GM23338 (cell line): ENCODE measurements around the gene FAM168A. TPM values are rescaled to one million over a fixed set of nuclear protein-coding genes. Genes with fewer than 3 reads are reported as not detected.

Experiments used
- ATAC-seq: fragments of 200-7000 bp; cut with Tn5 transposase; 3 replicates; pipeline ENCODE4 v1.9.1; 2020
- DNase-seq: peaks from one replicate; pipeline ENCODE4 v3.0.0-alpha.2; 2015; ENCODE audit warnings: low spot score
- H2AFZ ChIP-seq: fragments of 200-600 bp; sonication (generic); 2 replicates; pipeline ENCODE4 v1.8.0; 2016; ENCODE audit warnings: antibody characterized with exemption, mild to moderate bottlenecking, moderate library complexity
- H3F3A ChIP-seq: fragments of 200-600 bp; sonication (generic); replicated peaks from 2 replicates; pipeline ENCODE4 v1.8.0; 2017; ENCODE audit warnings: antibody characterized with exemption, mixed run types, low read depth
- H3K27ac ChIP-seq: fragments of 200-600 bp; sonication (generic); 2 replicates; pipeline ENCODE4 v1.6.1; 2016; ENCODE audit warnings: low read depth
- H3K27me3 ChIP-seq: fragments of 200-600 bp; sonication (generic); 2 replicates; pipeline ENCODE4 v1.8.0; 2016; ENCODE audit warnings: mild to moderate bottlenecking, mixed run types, moderate library complexity; ENCODE audit not compliant: insufficient read depth
- H3K36me3 ChIP-seq: fragments of 200-600 bp; sonication (generic); 2 replicates; pipeline ENCODE4 v1.8.0; 2016; ENCODE audit warnings: mild to moderate bottlenecking; ENCODE audit not compliant: insufficient read depth
- H3K4me1 ChIP-seq: fragments of 200-600 bp; sonication (generic); 2 replicates; pipeline ENCODE4 v1.8.0; 2016; ENCODE audit warnings: mild to moderate bottlenecking, moderate library complexity; ENCODE audit not compliant: insufficient read depth
- H3K4me2 ChIP-seq: fragments of 200-600 bp; sonication (generic); 2 replicates; pipeline ENCODE4 v1.7.1; 2017; ENCODE audit warnings: mixed run types
- H3K4me3 ChIP-seq: fragments of 200-600 bp; sonication (generic); 2 replicates; pipeline ENCODE4 v1.6.1; 2016; ENCODE audit warnings: mixed run types
- H3K79me2 ChIP-seq: fragments of 200-600 bp; sonication (generic); replicated peaks from 2 replicates; pipeline ENCODE4 v1.8.0; 2017; ENCODE audit warnings: mild to moderate bottlenecking; ENCODE audit not compliant: insufficient read depth
- H3K9me2 ChIP-seq: fragments of 200-600 bp; sonication (generic); 2 replicates; pipeline ENCODE4 v1.8.0; 2017; ENCODE audit not compliant: insufficient read depth
- H4K20me1 ChIP-seq: fragments of 200-600 bp; sonication (generic); replicated peaks from 2 replicates; pipeline ENCODE4 v1.8.0; 2017; ENCODE audit warnings: mild to moderate bottlenecking; ENCODE audit not compliant: insufficient read depth
- H3K27ac Mint-ChIP-seq: 2 replicates; pipeline ENCODE4 v1.8.0; 2020; ENCODE audit warnings: inconsistent platforms, mild to moderate bottlenecking, moderate library complexity, mixed read lengths
- H3K27me3 Mint-ChIP-seq: 3 replicates; pipeline ENCODE4 v1.8.0; 2022; ENCODE audit warnings: low read depth, mild to moderate bottlenecking, moderate library complexity, mixed read lengths, inconsistent platforms; ENCODE audit not compliant: insufficient read depth, poor library complexity
- H3K36me3 Mint-ChIP-seq: 3 replicates; pipeline ENCODE4 v1.8.0; 2021; ENCODE audit warnings: low read depth, mild to moderate bottlenecking, inconsistent platforms, moderate library complexity, mixed read lengths
- H3K4me1 Mint-ChIP-seq: 3 replicates; pipeline ENCODE4 v1.8.0; 2020; ENCODE audit warnings: mild to moderate bottlenecking, inconsistent platforms, mixed read lengths
- H3K4me3 Mint-ChIP-seq: 3 replicates; pipeline ENCODE4 v1.8.0; 2021; ENCODE audit warnings: moderate library complexity, mild to moderate bottlenecking, inconsistent platforms, mixed read lengths
- H3K9me3 Mint-ChIP-seq: 3 replicates; pipeline ENCODE4 v1.8.0; 2020; ENCODE audit warnings: moderate library complexity, mild to moderate bottlenecking, inconsistent platforms, mixed read lengths
- CREB1 ChIP-seq: fragments of 250-450 bp; sonication (Bioruptor Pico); IDR thresholded peaks from 2 replicates; pipeline ENCODE4 v1.5.0; 2020; ENCODE audit warnings: low read depth, mild to moderate bottlenecking, moderate library complexity
- EZH2 ChIP-seq: fragments of 200-600 bp; sonication (generic); IDR thresholded peaks from one replicate; pipeline ENCODE4 v1.8.0; 2017; ENCODE audit warnings: antibody characterized with exemption, mild to moderate bottlenecking, low read depth; ENCODE audit not compliant: unreplicated experiment
- EZH2phosphoT487 ChIP-seq: fragments of 200-600 bp; sonication (generic); IDR thresholded peaks from one replicate; pipeline ENCODE4 v1.8.1; 2018; ENCODE audit warnings: antibody characterized with exemption; ENCODE audit not compliant: unreplicated experiment
- JUNB ChIP-seq: IDR thresholded peaks from one replicate; pipeline ENCODE4 v1.6.1; 2016; ENCODE audit warnings: antibody characterized with exemption; ENCODE audit not compliant: unreplicated experiment
- NANOG ChIP-seq: IDR thresholded peaks from 2 replicates; pipeline ENCODE4 v1.6.1; 2016; ENCODE audit warnings: antibody characterized with exemption, borderline replicate concordance
- POLR2AphosphoS5 ChIP-seq: IDR thresholded peaks from 2 replicates; pipeline ENCODE4 v1.6.1; 2016; ENCODE audit warnings: antibody characterized with exemption, low read depth
- STAT1 ChIP-seq: IDR thresholded peaks from one replicate; pipeline ENCODE4 v1.6.1; 2016; ENCODE audit warnings: antibody characterized with exemption; ENCODE audit not compliant: unreplicated experiment
- ZNF114 ChIP-seq: fragments of 250-450 bp; sonication (Bioruptor Pico); IDR thresholded peaks from 2 replicates; pipeline ENCODE4 v1.5.0; 2020; ENCODE audit warnings: mild to moderate bottlenecking, moderate library complexity
- ZNF331 ChIP-seq: fragments of 250-450 bp; sonication (Bioruptor Pico); IDR thresholded peaks from 2 replicates; pipeline ENCODE4 v1.5.0; 2020; ENCODE audit warnings: low read depth, mild to moderate bottlenecking, moderate library complexity
- polyA plus RNA-seq: library from polyadenylated mRNA; unstranded; fragments of >200 nt; fragmentation: Nextera tagmentation; extraction: Ambion mirVana; gene quantifications from 2 replicates; pipeline ENCODE4 v1.2.1, GENCODE V29; 2016
- total RNA-seq: library from RNA; depleted of rRNA; stranded (reverse); fragments of >200 nt; shearing (Covaris generic); gene quantifications from 2 replicates; pipeline ENCODE4 v1.2.3, GENCODE V29; 2014
- TF ChIP-seq, protein P1 (sequence below): fragments of 250-450 bp; sonication (Bioruptor Pico); IDR thresholded peaks from 2 replicates; pipeline ENCODE4 v1.5.0; 2020; ENCODE audit warnings: mild to moderate bottlenecking, moderate library complexity
- TF ChIP-seq, protein P2 (sequence below): IDR thresholded peaks from one replicate; pipeline ENCODE4 v1.6.1; 2018; ENCODE audit warnings: antibody characterized with exemption; ENCODE audit not compliant: unreplicated experiment
- TF ChIP-seq, protein P3 (sequence below): IDR thresholded peaks from 2 replicates; pipeline ENCODE4 v1.6.1; 2016; ENCODE audit warnings: antibody characterized with exemption
- TF ChIP-seq, protein P4 (sequence below), 2 experiments: fragments of 200-600 bp in 1 of 2; sonication (generic) in 1 of 2; conservative IDR thresholded peaks; 2 replicates each; pipeline versions ENCODE4 v1.5.1 to v1.6.1; 2016 to 2017; ENCODE audit warnings: antibody characterized with exemption in 2 of 2, low read depth in 2 of 2, mild to moderate bottlenecking in 2 of 2, moderate library complexity in 1 of 2

FAM168A gene
- total and polyA plus RNA-seq, 2 experiments from 2014 or later, result 8.0 to 20.3 TPM

DNA sequence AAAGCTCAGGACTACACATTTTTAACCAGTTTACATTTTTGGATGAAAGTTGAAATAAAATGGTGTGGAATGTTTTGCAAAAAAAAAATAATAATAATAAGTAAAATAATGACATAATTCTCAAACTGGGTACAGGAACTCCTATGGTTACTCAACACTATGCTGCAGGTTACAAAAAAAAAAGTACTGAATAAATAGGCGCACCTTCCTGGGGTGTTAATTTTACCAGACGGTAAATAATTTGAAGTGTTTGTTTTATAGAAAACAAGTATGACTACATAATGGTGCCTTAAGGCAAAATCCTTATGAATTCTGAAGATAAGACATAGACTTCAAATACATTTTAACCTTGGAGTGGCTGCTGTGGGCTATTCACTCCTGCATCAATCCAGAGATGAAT lies 145.2 kb downstream of the FAM168A start:
- TF ChIP-seq ZNF331 (no peak), CREB1 (CRISPR knock-in tag) (no peak), STAT1 (no peak), JUNB (no peak), POLR2AphosphoS5 (no peak), ZNF114 (CRISPR knock-in tag) (no peak), EZH2phosphoT487 (no peak), EZH2 (no peak), NANOG (no peak)
- TF ChIP-seq, protein P1, sequence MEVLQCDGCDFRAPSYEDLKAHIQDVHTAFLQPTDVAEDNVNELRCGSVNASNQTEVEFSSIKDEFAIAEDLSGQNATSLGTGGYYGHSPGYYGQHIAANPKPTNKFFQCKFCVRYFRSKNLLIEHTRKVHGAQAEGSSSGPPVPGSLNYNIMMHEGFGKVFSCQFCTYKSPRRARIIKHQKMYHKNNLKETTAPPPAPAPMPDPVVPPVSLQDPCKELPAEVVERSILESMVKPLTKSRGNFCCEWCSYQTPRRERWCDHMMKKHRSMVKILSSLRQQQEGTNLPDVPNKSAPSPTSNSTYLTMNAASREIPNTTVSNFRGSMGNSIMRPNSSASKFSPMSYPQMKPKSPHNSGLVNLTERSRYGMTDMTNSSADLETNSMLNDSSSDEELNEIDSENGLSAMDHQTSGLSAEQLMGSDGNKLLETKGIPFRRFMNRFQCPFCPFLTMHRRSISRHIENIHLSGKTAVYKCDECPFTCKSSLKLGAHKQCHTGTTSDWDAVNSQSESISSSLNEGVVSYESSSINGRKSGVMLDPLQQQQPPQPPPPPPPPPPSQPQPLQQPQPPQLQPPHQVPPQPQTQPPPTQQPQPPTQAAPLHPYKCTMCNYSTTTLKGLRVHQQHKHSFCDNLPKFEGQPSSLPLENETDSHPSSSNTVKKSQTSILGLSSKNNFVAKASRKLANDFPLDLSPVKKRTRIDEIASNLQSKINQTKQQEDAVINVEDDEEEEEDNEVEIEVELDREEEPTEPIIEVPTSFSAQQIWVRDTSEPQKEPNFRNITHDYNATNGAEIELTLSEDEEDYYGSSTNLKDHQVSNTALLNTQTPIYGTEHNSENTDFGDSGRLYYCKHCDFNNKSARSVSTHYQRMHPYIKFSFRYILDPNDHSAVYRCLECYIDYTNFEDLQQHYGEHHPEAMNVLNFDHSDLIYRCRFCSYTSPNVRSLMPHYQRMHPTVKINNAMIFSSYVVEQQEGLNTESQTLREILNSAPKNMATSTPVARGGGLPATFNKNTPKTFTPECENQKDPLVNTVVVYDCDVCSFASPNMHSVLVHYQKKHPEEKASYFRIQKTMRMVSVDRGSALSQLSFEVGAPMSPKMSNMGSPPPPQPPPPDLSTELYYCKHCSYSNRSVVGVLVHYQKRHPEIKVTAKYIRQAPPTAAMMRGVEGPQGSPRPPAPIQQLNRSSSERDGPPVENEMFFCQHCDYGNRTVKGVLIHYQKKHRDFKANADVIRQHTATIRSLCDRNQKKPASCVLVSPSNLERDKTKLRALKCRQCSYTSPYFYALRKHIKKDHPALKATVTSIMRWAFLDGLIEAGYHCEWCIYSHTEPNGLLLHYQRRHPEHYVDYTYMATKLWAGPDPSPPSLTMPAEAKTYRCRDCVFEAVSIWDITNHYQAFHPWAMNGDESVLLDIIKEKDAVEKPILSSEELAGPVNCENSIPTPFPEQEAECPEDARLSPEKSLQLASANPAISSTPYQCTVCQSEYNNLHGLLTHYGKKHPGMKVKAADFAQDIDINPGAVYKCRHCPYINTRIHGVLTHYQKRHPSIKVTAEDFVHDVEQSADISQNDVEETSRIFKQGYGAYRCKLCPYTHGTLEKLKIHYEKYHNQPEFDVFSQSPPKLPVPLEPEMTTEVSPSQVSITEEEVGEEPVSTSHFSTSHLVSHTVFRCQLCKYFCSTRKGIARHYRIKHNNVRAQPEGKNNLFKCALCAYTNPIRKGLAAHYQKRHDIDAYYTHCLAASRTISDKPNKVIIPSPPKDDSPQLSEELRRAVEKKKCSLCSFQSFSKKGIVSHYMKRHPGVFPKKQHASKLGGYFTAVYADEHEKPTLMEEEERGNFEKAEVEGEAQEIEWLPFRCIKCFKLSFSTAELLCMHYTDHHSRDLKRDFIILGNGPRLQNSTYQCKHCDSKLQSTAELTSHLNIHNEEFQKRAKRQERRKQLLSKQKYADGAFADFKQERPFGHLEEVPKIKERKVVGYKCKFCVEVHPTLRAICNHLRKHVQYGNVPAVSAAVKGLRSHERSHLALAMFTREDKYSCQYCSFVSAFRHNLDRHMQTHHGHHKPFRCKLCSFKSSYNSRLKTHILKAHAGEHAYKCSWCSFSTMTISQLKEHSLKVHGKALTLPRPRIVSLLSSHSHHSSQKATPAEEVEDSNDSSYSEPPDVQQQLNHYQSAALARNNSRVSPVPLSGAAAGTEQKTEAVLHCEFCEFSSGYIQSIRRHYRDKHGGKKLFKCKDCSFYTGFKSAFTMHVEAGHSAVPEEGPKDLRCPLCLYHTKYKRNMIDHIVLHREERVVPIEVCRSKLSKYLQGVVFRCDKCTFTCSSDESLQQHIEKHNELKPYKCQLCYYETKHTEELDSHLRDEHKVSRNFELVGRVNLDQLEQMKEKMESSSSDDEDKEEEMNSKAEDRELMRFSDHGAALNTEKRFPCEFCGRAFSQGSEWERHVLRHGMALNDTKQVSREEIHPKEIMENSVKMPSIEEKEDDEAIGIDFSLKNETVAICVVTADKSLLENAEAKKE, result no peak
- TF ChIP-seq, protein P2, sequence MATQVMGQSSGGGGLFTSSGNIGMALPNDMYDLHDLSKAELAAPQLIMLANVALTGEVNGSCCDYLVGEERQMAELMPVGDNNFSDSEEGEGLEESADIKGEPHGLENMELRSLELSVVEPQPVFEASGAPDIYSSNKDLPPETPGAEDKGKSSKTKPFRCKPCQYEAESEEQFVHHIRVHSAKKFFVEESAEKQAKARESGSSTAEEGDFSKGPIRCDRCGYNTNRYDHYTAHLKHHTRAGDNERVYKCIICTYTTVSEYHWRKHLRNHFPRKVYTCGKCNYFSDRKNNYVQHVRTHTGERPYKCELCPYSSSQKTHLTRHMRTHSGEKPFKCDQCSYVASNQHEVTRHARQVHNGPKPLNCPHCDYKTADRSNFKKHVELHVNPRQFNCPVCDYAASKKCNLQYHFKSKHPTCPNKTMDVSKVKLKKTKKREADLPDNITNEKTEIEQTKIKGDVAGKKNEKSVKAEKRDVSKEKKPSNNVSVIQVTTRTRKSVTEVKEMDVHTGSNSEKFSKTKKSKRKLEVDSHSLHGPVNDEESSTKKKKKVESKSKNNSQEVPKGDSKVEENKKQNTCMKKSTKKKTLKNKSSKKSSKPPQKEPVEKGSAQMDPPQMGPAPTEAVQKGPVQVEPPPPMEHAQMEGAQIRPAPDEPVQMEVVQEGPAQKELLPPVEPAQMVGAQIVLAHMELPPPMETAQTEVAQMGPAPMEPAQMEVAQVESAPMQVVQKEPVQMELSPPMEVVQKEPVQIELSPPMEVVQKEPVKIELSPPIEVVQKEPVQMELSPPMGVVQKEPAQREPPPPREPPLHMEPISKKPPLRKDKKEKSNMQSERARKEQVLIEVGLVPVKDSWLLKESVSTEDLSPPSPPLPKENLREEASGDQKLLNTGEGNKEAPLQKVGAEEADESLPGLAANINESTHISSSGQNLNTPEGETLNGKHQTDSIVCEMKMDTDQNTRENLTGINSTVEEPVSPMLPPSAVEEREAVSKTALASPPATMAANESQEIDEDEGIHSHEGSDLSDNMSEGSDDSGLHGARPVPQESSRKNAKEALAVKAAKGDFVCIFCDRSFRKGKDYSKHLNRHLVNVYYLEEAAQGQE, result no peak
- TF ChIP-seq, protein P3, sequence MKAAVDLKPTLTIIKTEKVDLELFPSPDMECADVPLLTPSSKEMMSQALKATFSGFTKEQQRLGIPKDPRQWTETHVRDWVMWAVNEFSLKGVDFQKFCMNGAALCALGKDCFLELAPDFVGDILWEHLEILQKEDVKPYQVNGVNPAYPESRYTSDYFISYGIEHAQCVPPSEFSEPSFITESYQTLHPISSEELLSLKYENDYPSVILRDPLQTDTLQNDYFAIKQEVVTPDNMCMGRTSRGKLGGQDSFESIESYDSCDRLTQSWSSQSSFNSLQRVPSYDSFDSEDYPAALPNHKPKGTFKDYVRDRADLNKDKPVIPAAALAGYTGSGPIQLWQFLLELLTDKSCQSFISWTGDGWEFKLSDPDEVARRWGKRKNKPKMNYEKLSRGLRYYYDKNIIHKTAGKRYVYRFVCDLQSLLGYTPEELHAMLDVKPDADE, result no peak
- TF ChIP-seq, protein P4, sequence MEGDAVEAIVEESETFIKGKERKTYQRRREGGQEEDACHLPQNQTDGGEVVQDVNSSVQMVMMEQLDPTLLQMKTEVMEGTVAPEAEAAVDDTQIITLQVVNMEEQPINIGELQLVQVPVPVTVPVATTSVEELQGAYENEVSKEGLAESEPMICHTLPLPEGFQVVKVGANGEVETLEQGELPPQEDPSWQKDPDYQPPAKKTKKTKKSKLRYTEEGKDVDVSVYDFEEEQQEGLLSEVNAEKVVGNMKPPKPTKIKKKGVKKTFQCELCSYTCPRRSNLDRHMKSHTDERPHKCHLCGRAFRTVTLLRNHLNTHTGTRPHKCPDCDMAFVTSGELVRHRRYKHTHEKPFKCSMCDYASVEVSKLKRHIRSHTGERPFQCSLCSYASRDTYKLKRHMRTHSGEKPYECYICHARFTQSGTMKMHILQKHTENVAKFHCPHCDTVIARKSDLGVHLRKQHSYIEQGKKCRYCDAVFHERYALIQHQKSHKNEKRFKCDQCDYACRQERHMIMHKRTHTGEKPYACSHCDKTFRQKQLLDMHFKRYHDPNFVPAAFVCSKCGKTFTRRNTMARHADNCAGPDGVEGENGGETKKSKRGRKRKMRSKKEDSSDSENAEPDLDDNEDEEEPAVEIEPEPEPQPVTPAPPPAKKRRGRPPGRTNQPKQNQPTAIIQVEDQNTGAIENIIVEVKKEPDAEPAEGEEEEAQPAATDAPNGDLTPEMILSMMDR (conservative IDR thresholded peaks at IDR 0.05; ENCODE audit: low read depth in 2 of 2), result no peak
- H3K27me3 Mint-ChIP-seq, result peaks cover 2% of the 10 kb centered on the region
- H3K27ac Mint-ChIP-seq, result no peak overlapping the region

More for the DNA sequence above, 145.2 kb downstream of the FAM168A start:
- peaks cover 12% of the 10 kb centered on the region; the same call in 2 of the 3 replicates for H3K4me1 Mint-ChIP-seq
- H3K4me3 ChIP-seq, result no peak overlapping the region
- no peaks in the 10 kb centered on the region; the same call in 1 of the 2 replicates for H3K79me2 ChIP-seq
- H3F3A ChIP-seq, result no peaks in the 10 kb centered on the region
- no peaks in the 10 kb centered on the region for H3K27me3 ChIP-seq
- no peaks in the 10 kb centered on the region for H3K36me3 ChIP-seq
- H3K4me2 ChIP-seq, result no peak overlapping the region
- H3K36me3 Mint-ChIP-seq, result no peaks in the 10 kb centered on the region; the same call in 2 of the 3 replicates
- ATAC-seq (no peak), DNase-seq (no peak)
- H3K27ac ChIP-seq, result no peak overlapping the region
- peaks cover 27% of the 10 kb centered on the region for H4K20me1 ChIP-seq
- no peak overlapping the region for H2AFZ ChIP-seq
- H3K4me1 ChIP-seq, result no peaks in the 10 kb centered on the region; the same call in 1 of the 2 replicates
- H3K9me2 ChIP-seq, result no peaks in the 10 kb centered on the region
- H3K4me3 Mint-ChIP-seq, result no peak overlapping the region
- no peaks in the 10 kb centered on the region; the same call in 2 of the 3 replicates for H3K9me3 Mint-ChIP-seq
